H9 (cell line): ENCODE measurements around the gene ANKRD23. TPM values are rescaled to one million over a fixed set of nuclear protein-coding genes. Genes with fewer than 3 reads are reported as not detected.

Source experiments
- DNase-seq: peaks from one replicate; pipeline ENCODE4 v3.0.0-alpha.2; 2017
- H2AFZ ChIP-seq: one replicate; pipeline ENCODE4 v1.6.1; 2013; ENCODE audit warnings: mild to moderate bottlenecking, low read length, control low read depth, moderate library complexity
- H2AK5ac ChIP-seq: 2 replicates; pipeline ENCODE4 v1.6.1; 2013; ENCODE audit warnings: low read length, control low read depth, mixed read lengths; ENCODE audit not compliant: insufficient read length
- H2BK120ac ChIP-seq: one replicate; pipeline ENCODE4 v1.6.1; 2013; ENCODE audit warnings: low read depth, mild to moderate bottlenecking, low read length, control low read depth, inconsistent platforms; ENCODE audit not compliant: poor library complexity, severe bottlenecking
- H2BK12ac ChIP-seq: 2 replicates; pipeline ENCODE4 v1.6.1; 2013; ENCODE audit warnings: low read length, control low read depth, mixed read lengths, low read depth; ENCODE audit not compliant: insufficient read length
- H2BK15ac ChIP-seq: 2 replicates; pipeline ENCODE4 v1.6.1; 2013; ENCODE audit warnings: low read depth, low read length, control low read depth
- H2BK20ac ChIP-seq: one replicate; pipeline ENCODE4 v1.6.1; 2013; ENCODE audit warnings: low read depth, mild to moderate bottlenecking, low read length, control low read depth, inconsistent platforms; ENCODE audit not compliant: poor library complexity, severe bottlenecking
- H2BK5ac ChIP-seq: 2 replicates; pipeline ENCODE4 v1.6.1; 2013; ENCODE audit warnings: low read length, control low read depth, mixed read lengths; ENCODE audit not compliant: insufficient read length
- H3K14ac ChIP-seq: 2 replicates; pipeline ENCODE4 v1.6.1; 2013; ENCODE audit warnings: low read length, control low read depth; ENCODE audit not compliant: insufficient read depth
- H3K18ac ChIP-seq: 2 replicates; pipeline ENCODE4 v1.6.1; 2013; ENCODE audit warnings: low read depth, mild to moderate bottlenecking, mixed read lengths, low read length, control low read depth; ENCODE audit not compliant: insufficient read length
- H3K23ac ChIP-seq: 2 replicates; pipeline ENCODE4 v1.6.1; 2013; ENCODE audit warnings: low read length, control low read depth, mixed read lengths, low read depth; ENCODE audit not compliant: insufficient read length
- H3K23me2 ChIP-seq: 2 replicates; pipeline ENCODE4 v1.6.1; 2013; ENCODE audit warnings: low read depth, mild to moderate bottlenecking, mixed read lengths, low read length, control low read depth; ENCODE audit not compliant: insufficient read length, poor library complexity, severe bottlenecking
- H3K27ac ChIP-seq: 2 replicates; pipeline ENCODE4 v1.5.1; 2013; ENCODE audit warnings: low read length, control low read depth, mixed read lengths, low read depth; ENCODE audit not compliant: insufficient read length
- H3K27me3 ChIP-seq: 2 replicates; pipeline ENCODE4 v1.6.1; 2013; ENCODE audit warnings: low read length, control low read depth, inconsistent platforms; ENCODE audit not compliant: insufficient read depth
- H3K4ac ChIP-seq: 2 replicates; pipeline ENCODE4 v1.6.1; 2013; ENCODE audit warnings: low read depth, mild to moderate bottlenecking, control low read depth, inconsistent platforms, low read length, moderate library complexity
- H3K4me1 ChIP-seq: 2 replicates; pipeline ENCODE4 v1.6.1; 2013; ENCODE audit warnings: low read length, control low read depth, inconsistent platforms; ENCODE audit not compliant: insufficient read depth
- H3K4me2 ChIP-seq: 2 replicates; pipeline ENCODE4 v1.6.1; 2013; ENCODE audit warnings: low read length, control low read depth, mixed read lengths; ENCODE audit not compliant: insufficient read length, insufficient read depth
- H3K56ac ChIP-seq: 2 replicates; pipeline ENCODE4 v1.6.1; 2013; ENCODE audit warnings: low read depth, mild to moderate bottlenecking, mixed read lengths, low read length, control low read depth; ENCODE audit not compliant: insufficient read length
- H3K79me1 ChIP-seq: 2 replicates; pipeline ENCODE4 v1.6.1; 2013; ENCODE audit warnings: low read depth, mild to moderate bottlenecking, moderate library complexity, low read length, control low read depth, inconsistent platforms; ENCODE audit not compliant: insufficient read depth, poor library complexity, severe bottlenecking
- H3K79me2 ChIP-seq: 2 replicates; pipeline ENCODE4 v1.6.1; 2013; ENCODE audit warnings: low read length, control low read depth, inconsistent platforms; ENCODE audit not compliant: insufficient read depth
- H3K9ac ChIP-seq: 2 replicates; pipeline ENCODE4 v1.6.1; 2013; ENCODE audit warnings: low read length, control low read depth, mixed read lengths; ENCODE audit not compliant: insufficient read length; ENCODE audit errors: extremely low read depth
- H3K9me3 ChIP-seq: one replicate; pipeline ENCODE4 v1.6.1; 2013; ENCODE audit warnings: low read depth, low read length, inconsistent platforms; ENCODE audit not compliant: control insufficient read depth
- H3T11ph ChIP-seq: one replicate; pipeline ENCODE4 v1.6.1; 2013; ENCODE audit warnings: mild to moderate bottlenecking, low read length, control low read depth, inconsistent platforms
- H4K20me1 ChIP-seq: one replicate; pipeline ENCODE4 v1.6.1; 2013; ENCODE audit not compliant: control insufficient read depth, insufficient read length, insufficient read depth
- H4K5ac ChIP-seq: 2 replicates; pipeline ENCODE4 v1.6.1; 2013; ENCODE audit warnings: low read depth, mild to moderate bottlenecking, mixed read lengths, low read length, control low read depth; ENCODE audit not compliant: insufficient read length
- H4K8ac ChIP-seq: replicated peaks from 2 replicates; pipeline ENCODE4 v1.6.1; 2013; ENCODE audit warnings: low read length, control low read depth, mixed read lengths, low read depth; ENCODE audit not compliant: insufficient read length
- H4K91ac ChIP-seq: 2 replicates; pipeline ENCODE4 v1.6.1; 2013; ENCODE audit warnings: low read depth, mild to moderate bottlenecking, moderate library complexity, mixed read lengths, low read length, control low read depth; ENCODE audit not compliant: insufficient read length
- H3K27ac Mint-ChIP-seq, 3 experiments: 2 replicates in 2 of 3; 3 replicates in 1 of 3; pipeline ENCODE4 v1.8.0; 2020 to 2021; ENCODE audit warnings: mixed read lengths in 3 of 3, mild to moderate bottlenecking in 1 of 3, moderate library complexity in 1 of 3
- H3K27me3 Mint-ChIP-seq: 2 replicates; pipeline ENCODE4 v1.8.0; 2021; ENCODE audit warnings: low read depth, mild to moderate bottlenecking, moderate library complexity, mixed read lengths
- H3K36me3 Mint-ChIP-seq, 3 experiments: 2 replicates in 2 of 3; 3 replicates in 1 of 3; pipeline ENCODE4 v1.8.0; 2020 to 2021; ENCODE audit warnings: low read depth in 3 of 3, mixed read lengths in 3 of 3; ENCODE audit not compliant: insufficient read depth in 1 of 3
- H3K4me1 Mint-ChIP-seq, 2 experiments: 2 replicates each; pipeline ENCODE4 v1.8.0; 2020; ENCODE audit warnings: mixed read lengths in 2 of 2
- H3K4me3 Mint-ChIP-seq, 2 experiments: 2 replicates in 1 of 2; 3 replicates in 1 of 2; pipeline ENCODE4 v1.8.0; 2020 to 2021; ENCODE audit warnings: mild to moderate bottlenecking in 2 of 2, mixed read lengths in 2 of 2, moderate library complexity in 1 of 2
- H3K9me3 Mint-ChIP-seq, 2 experiments: 2 replicates in 1 of 2; 3 replicates in 1 of 2; pipeline ENCODE4 v1.8.0; 2020; ENCODE audit warnings: mild to moderate bottlenecking in 2 of 2, mixed read lengths in 2 of 2, moderate library complexity in 1 of 2
- CTCF ChIP-seq: fragments of 200-600 bp; sonication (generic); conservative IDR thresholded peaks from 3 replicates; pipeline ENCODE4 v1.8.0; 2021; ENCODE audit warnings: antibody characterized with exemption, mild to moderate bottlenecking
- WGBS: extraction: QIAGEN DNeasy Blood & Tissue Kit; methylation state at CpG from one replicate; pipeline ENCODE4 v1.1.7; 2013; ENCODE audit warnings: missing lambda C conversion rate, low lambda C conversion rate, mixed read lengths; ENCODE audit not compliant: insufficient read length; ENCODE audit errors: extremely low coverage; 5-methylcytosine and 5-hydroxymethylcytosine counted together
- total RNA-seq: library from RNA; stranded (reverse); gene quantifications from 2 replicates; pipeline ENCODE4 v1.2.1, GENCODE V29; 2021

The ANKRD23 gene
- total RNA-seq, 1 experiment from 2014 or later = 2.4 TPM

- Histone ChIP-seq H3K14ac (no peak overlapping the region), H3K27me3 (no peaks in the 10 kb centered on the region), H2AK5ac (no peak overlapping the region), H2AFZ (no peak overlapping the region), H2BK20ac (no peak overlapping the region), H4K20me1 (peaks cover 2% of the 10 kb centered on the region), H3K4ac (no peak overlapping the region), H3K18ac (no peak overlapping the region), H4K5ac (no peak overlapping the region), H3K56ac (no peak overlapping the region), H3K4me2 (peak overlapping the region; percentile 35), H3K9ac (no peak overlapping the region), H2BK15ac (no peak overlapping the region), H3K9me3 (no peaks in the 10 kb centered on the region), H3T11ph (no peak overlapping the region), H3K4me1 (no peaks in the 10 kb centered on the region; the same call in 1 of the 2 replicates), H3K27ac (no peak overlapping the region), H3K79me2 (peaks cover 2% of the 10 kb centered on the region; the same call in 1 of the 2 replicates), H2BK120ac (no peak overlapping the region), H3K79me1 (no peaks in the 10 kb centered on the region), H2BK12ac (no peak overlapping the region), H3K23ac (no peak overlapping the region), H4K91ac (no peak overlapping the region), H3K23me2 (peaks cover 6% of the 10 kb centered on the region), H4K8ac (no peak overlapping the region), H2BK5ac (no peak overlapping the region)
- no CpG with 5 or more reads among the region's 11 CpGs for WGBS
- Mint-ChIP-seq H3K36me3 (peaks cover 20 to 48% (median 39%) of the 10 kb centered on the region in 3 experiments), H3K9me3 (no peaks in the 10 kb centered on the region), H3K4me1 (peaks cover 22 to 24% of the 10 kb centered on the region in 2 experiments), H3K4me3 (peak overlapping the region; percentile 67 to 80), H3K27me3 (no peaks in the 10 kb centered on the region; the same call in 1 of the 2 replicates), H3K27ac (peak overlapping the region in 2 of 3 experiments; percentile 70 to 87; a peak in 5 of 7 replicates)
- no peak for DNase-seq
- TF ChIP-seq CTCF = no peak
Observed at GRCh38 chr2:96859099-96859649, 15.4 kb upstream of the ANKRD23 start.
